Measurements from ENCODE around the gene PRMT1.

PRMT1 gene

DNA sequence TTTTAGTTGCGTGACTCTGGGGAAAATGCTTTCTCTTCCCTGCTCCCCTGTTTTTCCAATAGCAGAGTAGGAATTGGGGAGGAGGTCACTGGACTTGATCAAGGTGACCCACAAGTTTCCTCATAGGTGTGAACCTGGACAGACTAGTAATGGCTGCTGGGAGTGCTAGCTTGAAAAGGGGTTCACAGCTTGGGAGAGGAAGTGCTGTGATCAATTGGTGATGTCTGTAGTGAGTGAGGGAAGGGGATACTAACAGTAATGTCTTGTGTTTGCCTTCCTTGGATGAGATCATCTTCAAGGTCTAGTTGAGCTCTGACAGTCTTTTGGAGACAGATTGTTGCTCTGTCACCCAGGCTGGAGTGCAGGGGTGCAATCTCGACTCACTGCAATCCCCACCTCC lies 9.6 kb upstream of the PRMT1 start:
- no peak for DNase-seq (ENCODE audit: low spot score)

GRCh38 chr19:49669516-49669915 lies 7.6 kb upstream of the PRMT1 start:
- no peak for DNase-seq (ENCODE audit: low spot score)

- DNase-seq (ENCODE audit: low spot score) = peak; percentile 98
Observed at GRCh38 chr19:49672131-49672919, 4.7 kb upstream of the PRMT1 start.

DNA sequence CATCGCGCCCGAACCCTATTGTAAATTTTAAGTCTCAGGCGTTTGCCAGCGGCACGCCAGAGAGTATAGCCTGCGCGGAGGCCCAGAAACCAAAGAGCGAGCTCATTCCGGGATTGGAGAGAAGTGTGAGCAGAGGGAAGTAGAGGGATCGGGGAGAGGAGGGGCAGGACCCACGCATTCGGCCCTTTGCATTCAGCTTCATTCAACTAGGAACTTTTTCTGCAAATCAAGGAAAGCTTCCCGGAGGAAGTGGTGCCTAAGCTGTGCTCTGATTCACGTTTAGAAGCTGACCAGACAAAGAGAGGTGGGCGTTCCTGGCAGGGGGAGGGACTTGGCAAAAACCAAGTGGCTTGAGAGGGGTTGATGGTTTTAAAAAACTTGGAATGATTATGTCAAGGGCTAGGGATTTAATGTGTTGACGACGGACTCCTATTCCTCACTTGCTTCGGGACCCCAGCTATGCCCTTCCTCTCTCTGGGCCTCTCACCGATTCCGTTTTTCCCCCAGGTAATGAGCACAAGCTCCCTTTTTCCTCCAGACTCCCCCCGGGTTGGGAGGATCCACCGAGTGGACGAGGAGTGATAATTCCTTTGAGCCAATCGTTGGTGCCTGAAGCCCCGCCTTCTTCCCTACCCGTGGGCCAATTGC lies 811 bp upstream of the PRMT1 start:
- peak; percentile 84 for DNase-seq (ENCODE audit: low spot score)

GRCh38 chr19:49676784-49677230 lies 264 bp upstream of the PRMT1 start:
- DNase-seq (ENCODE audit: low spot score) = peak; percentile 99

- peak; percentile 81 for DNase-seq (ENCODE audit: low spot score)
Observed at GRCh38 chr19:49677901-49678674, 1.0 kb downstream of the PRMT1 start.

GRCh38 chr19:49678985-49679770 lies 2.1 kb downstream of the PRMT1 start:
- DNase-seq (ENCODE audit: low spot score) = no peak

DNA sequence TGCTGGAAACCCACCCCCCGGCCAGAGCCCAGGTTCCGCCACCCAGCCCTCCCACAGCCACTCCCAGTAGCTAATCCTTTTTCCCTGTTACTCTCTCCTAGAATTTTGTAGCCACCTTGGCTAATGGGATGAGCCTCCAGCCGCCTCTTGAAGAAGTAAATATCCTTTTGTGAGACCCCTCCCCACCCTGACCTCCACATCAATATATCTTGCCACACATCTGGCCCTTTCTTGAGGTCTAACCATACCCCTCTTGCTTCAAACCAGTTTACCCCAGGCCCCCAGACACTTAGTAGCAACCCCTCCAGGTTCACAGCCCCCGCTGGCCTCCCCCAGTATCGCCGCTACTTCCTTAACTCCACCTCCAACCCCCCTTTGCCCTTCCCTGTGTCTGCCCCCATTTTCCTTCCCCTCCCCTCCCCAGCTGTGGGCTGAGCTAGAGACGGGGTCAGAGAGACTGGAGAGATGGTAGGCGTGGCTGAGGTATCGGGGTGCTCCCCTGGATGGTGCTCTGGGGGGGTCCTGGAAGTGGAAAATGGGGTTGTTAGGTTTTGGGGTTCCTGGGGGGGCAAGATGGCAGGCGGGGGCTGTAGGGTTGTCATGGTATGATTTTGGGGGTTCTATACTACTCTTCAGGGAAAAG lies 2.8 kb downstream of the PRMT1 start:
- no peak for DNase-seq (ENCODE audit: low spot score)

- DNase-seq (ENCODE audit: low spot score) = peak; percentile 98
Observed at GRCh38 chr19:49680421-49681351, 3.6 kb downstream of the PRMT1 start.

DNA sequence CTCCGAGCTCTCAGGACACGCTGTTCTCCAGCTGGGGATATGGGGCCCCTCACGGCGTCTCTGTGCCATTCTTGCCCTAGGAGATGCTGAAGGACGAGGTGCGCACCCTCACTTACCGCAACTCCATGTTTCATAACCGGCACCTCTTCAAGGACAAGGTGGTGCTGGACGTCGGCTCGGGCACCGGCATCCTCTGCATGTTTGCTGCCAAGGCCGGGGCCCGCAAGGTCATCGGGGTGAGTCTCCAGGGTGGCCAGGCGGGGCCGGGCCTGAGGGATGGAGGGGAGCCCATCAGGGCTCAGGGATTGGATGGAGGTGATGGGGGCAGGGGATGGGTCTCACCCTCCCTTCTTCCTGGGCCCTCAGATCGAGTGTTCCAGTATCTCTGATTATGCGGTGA lies 4.8 kb downstream of the PRMT1 start:
- no peak for DNase-seq (ENCODE audit: low spot score)

GRCh38 chr19:49682274-49682673 lies 5.2 kb downstream of the PRMT1 start:
- DNase-seq (ENCODE audit: low spot score) = no peak

- DNase-seq (ENCODE audit: low spot score) = no peak
Observed at GRCh38 chr19:49683814-49684250, 6.8 kb downstream of the PRMT1 start.

DNA sequence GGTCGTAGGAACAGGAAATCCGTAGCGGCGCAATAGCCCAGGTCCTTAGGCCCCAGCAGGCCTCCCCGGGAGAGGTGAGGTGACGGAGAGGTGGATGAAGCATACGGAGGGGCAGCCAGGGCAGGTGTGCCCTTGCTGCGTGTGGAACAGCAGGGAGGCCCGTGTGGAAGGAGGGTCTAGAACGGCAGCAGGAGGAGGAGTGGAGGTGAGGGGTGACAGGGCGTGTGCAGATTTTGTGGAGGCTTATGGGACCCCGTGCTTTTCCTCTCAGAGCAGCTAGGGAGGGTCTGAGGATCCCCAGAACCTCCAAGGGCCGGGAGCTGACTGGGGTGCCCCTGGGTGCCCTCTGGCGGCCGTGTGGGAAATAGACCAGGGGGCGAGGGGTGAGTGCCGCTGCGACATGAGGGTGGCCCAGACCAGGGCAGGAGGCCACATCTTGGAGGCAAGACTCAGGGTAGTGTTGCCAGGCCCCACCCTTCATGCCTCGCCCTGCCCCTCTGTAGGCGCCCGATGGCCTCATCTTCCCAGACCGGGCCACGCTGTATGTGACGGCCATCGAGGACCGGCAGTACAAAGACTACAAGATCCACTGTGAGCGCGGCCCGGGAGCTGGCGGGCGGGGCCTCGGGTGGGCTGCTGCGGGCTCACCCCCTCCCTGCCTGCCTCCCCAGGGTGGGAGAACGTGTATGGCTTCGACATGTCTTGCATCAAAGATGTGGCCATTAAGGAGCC lies 7.3 kb downstream of the PRMT1 start:
- no peak for DNase-seq (ENCODE audit: low spot score)

DNA sequence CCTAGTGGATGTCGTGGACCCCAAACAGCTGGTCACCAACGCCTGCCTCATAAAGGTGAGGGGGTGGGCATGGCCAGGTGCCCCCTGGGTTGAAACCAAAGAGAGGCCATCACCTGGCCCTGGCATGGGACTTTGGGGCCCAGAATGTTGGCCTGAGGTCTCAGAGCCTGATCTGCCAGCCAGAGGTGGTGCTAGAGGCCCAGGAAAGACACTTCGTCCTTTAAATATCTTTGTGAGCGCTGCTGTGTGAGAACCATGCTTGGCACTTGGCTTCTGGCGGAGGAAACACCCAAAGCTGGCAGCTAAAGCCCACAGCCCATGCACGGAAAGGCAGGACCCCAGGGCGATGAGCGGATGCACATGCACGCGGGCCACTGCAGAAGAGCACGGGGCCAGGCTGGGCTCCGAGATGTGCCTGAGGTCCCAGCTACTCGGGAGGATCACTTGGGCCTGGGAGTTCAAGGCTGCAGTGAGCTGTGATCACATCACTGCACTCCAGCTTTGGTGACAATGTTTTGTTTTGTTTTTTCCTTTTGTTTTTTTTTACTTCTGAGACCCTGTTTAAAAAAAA lies 8.0 kb downstream of the PRMT1 start:
- no peak for DNase-seq (ENCODE audit: low spot score)

DNA sequence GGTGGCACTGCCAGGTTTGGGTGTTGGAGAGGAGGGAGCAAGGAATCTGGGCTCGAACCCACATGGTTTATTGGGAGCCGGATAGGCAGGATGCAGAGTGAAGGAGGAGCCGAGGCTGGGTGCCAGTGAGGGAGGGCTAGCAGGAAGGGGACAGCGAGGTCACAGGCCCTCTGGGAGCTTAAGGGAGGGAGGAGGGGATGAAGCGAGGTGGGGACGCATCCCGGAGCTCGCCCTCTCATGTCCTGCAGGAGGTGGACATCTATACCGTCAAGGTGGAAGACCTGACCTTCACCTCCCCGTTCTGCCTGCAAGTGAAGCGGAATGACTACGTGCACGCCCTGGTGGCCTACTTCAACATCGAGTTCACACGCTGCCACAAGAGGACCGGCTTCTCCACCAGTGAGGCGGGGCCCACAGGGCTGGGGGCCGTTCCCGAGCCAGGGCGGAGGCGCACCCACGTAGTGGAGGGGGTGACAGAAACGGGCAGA lies 8.8 kb downstream of the PRMT1 start:
- no peak for DNase-seq (ENCODE audit: low spot score)

GRCh38 chr19:49686503-49687088 lies 9.5 kb downstream of the PRMT1 start:
- DNase-seq (ENCODE audit: low spot score) = no peak

DNA sequence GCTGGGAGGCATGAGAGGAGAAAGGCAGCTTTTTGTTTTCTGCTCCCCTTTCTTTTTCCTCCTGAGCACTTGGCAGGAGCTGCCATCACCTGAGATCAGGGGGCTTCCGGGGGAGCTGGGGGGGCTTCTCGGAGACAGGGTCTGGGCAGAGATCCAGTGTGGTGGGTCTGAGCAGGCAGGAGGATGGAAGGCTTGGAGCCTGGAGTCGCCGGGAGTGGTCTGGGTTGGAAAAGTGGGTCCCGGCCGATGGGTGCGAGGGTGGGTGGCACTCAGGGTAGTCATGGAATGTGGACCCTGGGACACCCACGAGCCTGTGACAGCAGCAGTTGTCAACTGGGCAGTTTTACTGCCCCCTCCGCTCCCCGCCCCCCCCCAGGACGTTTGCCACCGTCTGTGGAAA lies 10.1 kb downstream of the PRMT1 start:
- no peak for DNase-seq (ENCODE audit: low spot score)

- DNase-seq (ENCODE audit: low spot score) = no peak
Observed at GRCh38 chr19:49687566-49688316, 10.7 kb downstream of the PRMT1 start.

Measured in HuH-7.5 (cell line).